Prostate gland (tissue), 2 donors: ENCODE data around the gene CKB. TPM values are rescaled to one million over a fixed set of nuclear protein-coding genes. Genes with fewer than 3 reads are reported as not detected.

ENCODE experiments used
- DNase-seq: peaks from one replicate; pipeline ENCODE4 v3.0.0-alpha.2; 2019; ENCODE audit warnings: low spot score
- H3K27ac ChIP-seq, 2 donors: fragments of 200-600 bp; sonication (generic); 2 replicates each; pipeline ENCODE4 v1.5.1; 2017 to 2019
- H3K27me3 ChIP-seq: fragments of 200-600 bp; sonication (generic); replicated peaks from 2 replicates; pipeline ENCODE4 v1.5.1; 2019; ENCODE audit not compliant: insufficient read depth
- H3K36me3 ChIP-seq, 2 donors: fragments of 200-600 bp; sonication (generic); 1 replicate in 1 of 2; 2 replicates in 1 of 2; pipeline versions ENCODE4 v1.5.1 to v1.8.1; 2017 to 2019
- H3K4me1 ChIP-seq: fragments of 200-600 bp; sonication (generic); replicated peaks from 2 replicates; pipeline ENCODE4 v1.5.1; 2019
- H3K4me3 ChIP-seq, 2 donors: fragments of 200-600 bp; sonication (generic); 2 replicates each; pipeline ENCODE4 v1.5.1; 2017 to 2019
- H3K9me3 ChIP-seq: fragments of 200-600 bp; sonication (generic); 2 replicates; pipeline ENCODE4 v1.5.1; 2017
- POLR2A ChIP-seq: fragments of 450-650 bp; IDR thresholded peaks from one replicate; pipeline ENCODE4 v1.6.1; 2016; ENCODE audit warnings: antibody characterized with exemption, mild to moderate bottlenecking
- POLR2AphosphoS5 ChIP-seq: sonication (generic); formaldehyde crosslinking; IDR thresholded peaks from one replicate; pipeline ENCODE4 v1.6.1; 2017; ENCODE audit warnings: antibody characterized with exemption
- WGBS: methylation state at CpG from one replicate; pipeline ENCODE4 v1.1.5; 2018; 5-methylcytosine and 5-hydroxymethylcytosine counted together
- intact Hi-C: fragments of 100-400 bp; cut with DNase I; formaldehyde crosslinking; loops from one replicate; pipeline ENCODE4 v1.14.2; 2022
- total RNA-seq, 2 donors: library from RNA; depleted of rRNA; stranded (reverse); fragments of >200 nt; gene quantifications; one replicate each; pipeline ENCODE4 v1.1.0, GENCODE V29; 2016
- TF ChIP-seq, protein P1 (sequence below), 4 experiments: fragments of 200-600 bp in 2 of 4; fragments of 450-650 bp in 2 of 4; sonication (generic) in 2 of 4; IDR thresholded peaks; 1 replicate in 3 of 4; 2 replicates in 1 of 4; pipeline ENCODE4 v1.5.1; 2016 to 2019; ENCODE audit warnings: antibody characterized with exemption in 4 of 4, mild to moderate bottlenecking in 2 of 4, moderate library complexity in 2 of 4

The CKB gene
- total RNA-seq, 2 donors from 2014 or later: 1,199 to 1,838 TPM

DNA sequence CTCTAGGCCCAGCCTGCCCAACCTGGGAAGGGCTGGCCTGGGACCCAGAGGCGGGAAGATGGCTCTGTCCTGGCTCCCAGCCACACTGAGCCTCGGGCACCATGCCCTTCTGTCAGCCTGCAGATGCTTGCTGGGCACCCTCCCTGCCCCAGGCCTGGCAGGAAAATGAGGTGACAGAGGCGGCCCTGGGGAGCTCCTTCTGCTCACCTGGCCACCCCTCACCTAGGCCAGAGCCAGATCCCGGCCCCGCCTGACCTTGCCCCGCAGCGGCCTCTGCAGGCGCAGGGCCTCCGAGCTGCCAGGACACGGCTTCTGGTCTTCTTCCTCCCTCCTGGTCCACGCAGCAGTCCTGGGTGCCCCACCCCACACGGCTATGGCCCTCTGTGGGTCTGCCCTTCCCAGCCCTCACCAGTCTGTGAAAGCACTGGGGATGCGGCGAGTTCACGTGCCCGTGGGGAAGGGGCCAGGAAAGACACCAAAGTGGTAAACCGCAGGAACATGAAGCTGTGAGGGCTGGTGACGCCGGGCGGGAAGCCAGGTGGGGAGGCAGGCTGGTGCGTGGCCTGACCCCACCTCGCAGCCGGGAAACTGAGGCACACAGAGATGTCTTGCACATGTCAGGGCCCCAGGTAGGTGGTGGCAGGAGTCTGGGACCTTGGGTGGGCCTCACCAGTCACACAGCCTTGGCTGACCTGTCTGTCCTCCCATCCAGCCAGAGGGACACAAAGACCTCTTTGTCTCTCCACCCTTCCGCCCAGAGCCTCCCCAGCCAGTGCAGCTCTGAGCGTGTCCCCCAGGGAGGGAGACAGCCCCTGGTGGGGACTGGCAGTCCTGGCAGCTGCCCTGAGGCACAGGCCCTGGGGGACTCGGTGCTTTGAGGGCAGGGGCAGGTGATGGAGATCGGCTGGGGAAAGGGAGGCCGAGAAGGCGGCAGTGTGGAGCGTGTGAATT is 27.0 kb upstream of the CKB start:
- no peak for DNase-seq
- Histone ChIP-seq H3K4me1 (peaks cover 3% of the 10 kb centered on the region), H3K36me3 (no peaks in the 10 kb centered on the region), H3K27me3 (no peaks in the 10 kb centered on the region), H3K27ac (peak overlapping the region; percentile 68 to 81), H3K9me3 (no peaks in the 10 kb centered on the region), H3K4me3 (no peak overlapping the region)
- 60% methylated on average over 27 of the region's 30 CpGs for WGBS
- intact Hi-C loops: loop anchor here (5.0 kb wide), 1 partner anchor 162 kb away; the partner anchor contains the start of gene MARK3
- TF ChIP-seq POLR2AphosphoS5: no peak
- TF ChIP-seq, protein P1, sequence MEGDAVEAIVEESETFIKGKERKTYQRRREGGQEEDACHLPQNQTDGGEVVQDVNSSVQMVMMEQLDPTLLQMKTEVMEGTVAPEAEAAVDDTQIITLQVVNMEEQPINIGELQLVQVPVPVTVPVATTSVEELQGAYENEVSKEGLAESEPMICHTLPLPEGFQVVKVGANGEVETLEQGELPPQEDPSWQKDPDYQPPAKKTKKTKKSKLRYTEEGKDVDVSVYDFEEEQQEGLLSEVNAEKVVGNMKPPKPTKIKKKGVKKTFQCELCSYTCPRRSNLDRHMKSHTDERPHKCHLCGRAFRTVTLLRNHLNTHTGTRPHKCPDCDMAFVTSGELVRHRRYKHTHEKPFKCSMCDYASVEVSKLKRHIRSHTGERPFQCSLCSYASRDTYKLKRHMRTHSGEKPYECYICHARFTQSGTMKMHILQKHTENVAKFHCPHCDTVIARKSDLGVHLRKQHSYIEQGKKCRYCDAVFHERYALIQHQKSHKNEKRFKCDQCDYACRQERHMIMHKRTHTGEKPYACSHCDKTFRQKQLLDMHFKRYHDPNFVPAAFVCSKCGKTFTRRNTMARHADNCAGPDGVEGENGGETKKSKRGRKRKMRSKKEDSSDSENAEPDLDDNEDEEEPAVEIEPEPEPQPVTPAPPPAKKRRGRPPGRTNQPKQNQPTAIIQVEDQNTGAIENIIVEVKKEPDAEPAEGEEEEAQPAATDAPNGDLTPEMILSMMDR (IDR thresholded peaks at IDR 0.05): no peak
- no peak for TF ChIP-seq POLR2A

DNA sequence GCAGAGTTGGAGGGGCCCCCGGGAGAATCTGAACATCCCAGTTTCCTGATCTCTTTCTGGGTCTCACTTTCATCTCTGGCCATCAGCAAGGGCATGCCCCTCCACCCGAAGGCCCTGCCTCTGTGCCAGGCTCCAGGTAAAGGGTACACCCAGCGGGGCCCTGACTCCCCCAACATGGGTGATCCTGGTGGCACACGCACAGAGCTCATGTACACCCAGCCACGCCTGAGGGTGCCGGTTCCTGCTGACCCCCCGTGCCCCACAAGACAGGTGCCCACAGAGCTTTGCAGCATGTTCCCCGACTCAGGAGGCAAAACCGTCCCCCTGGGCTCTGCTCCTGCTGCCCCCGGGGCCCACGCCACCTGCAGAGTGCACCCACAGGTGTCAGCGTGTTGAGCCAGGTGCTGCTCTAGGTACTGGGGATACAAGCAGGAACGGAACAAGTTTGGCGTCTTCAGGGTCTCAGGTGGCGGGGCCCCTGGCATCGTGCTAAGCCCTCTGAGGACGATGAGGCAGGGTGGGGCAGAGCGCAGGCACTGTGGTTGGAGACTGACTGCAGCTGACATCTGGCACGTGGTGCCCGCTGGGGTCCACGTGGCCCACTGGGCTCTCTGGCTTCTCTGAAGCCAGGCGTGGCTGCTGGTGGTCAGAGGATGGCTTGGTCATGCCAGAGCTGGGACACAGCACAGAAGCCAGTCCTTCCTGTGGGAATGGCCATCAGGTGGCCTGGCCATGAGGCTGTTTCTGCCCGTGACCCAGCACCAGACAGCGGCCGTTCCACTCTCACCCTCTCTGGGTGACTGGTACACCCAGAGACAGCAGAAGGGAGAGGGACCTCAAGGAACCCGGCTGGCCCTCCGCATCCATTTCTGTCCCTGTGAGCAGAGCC is 26.1 kb upstream of the CKB start:
- no peaks in the 10 kb centered on the region for H3K36me3 ChIP-seq
- intact Hi-C loops: no loop called here
- TF ChIP-seq, protein P1 (IDR thresholded peaks at IDR 0.05): no peak
- H3K4me3 ChIP-seq: no peak overlapping the region
- H3K4me1 ChIP-seq: peaks cover 12% of the 10 kb centered on the region
- no peak overlapping the region for H3K27ac ChIP-seq
- no peaks in the 10 kb centered on the region for H3K9me3 ChIP-seq
- no peaks in the 10 kb centered on the region for H3K27me3 ChIP-seq
- 84% methylated on average over 27 of the region's 27 CpGs for WGBS
- DNase-seq: no peak

DNA sequence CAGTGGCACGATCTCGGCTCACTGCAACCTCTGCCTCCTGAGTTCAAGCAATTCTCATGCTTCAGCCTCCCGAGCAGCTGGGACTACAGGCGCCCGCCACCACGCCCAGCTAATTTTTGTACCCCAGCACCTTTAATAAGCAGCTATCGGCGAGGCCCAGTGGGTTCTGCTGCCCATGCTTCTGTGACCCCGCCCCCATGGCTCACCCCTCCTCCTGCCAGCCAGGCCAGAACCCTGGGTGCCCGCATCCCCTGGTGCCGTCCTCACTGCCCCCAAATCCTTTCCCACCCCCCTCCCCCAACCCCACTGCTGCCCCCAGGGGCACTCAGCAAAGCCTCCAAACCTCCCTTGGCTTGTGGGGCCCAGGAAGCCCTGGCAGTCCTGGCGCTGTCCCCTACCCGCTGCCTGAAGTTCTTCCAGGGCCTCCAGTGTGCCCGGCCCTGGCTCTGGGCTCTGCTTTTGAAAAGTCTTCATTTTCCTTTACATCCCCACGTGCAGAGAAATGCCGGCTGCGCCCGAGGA is 25.4 kb upstream of the CKB start:
- Histone ChIP-seq H3K4me3 (no peak overlapping the region), H3K36me3 (no peaks in the 10 kb centered on the region), H3K4me1 (peaks cover 16% of the 10 kb centered on the region), H3K9me3 (no peaks in the 10 kb centered on the region), H3K27ac (no peak overlapping the region), H3K27me3 (no peaks in the 10 kb centered on the region)
- intact Hi-C loops: loop anchor here (1.0 kb wide), 1 partner anchor 30 kb away; no protein-coding TSS in a partner anchor
- DNase-seq: no peak
- no peak for TF ChIP-seq POLR2AphosphoS5
- TF ChIP-seq, protein P1 (IDR thresholded peaks at IDR 0.05): no peak
- TF ChIP-seq POLR2A: no peak
- whole genome bisulfite sequencing: 88% methylated on average over 18 of the region's 18 CpGs

DNA sequence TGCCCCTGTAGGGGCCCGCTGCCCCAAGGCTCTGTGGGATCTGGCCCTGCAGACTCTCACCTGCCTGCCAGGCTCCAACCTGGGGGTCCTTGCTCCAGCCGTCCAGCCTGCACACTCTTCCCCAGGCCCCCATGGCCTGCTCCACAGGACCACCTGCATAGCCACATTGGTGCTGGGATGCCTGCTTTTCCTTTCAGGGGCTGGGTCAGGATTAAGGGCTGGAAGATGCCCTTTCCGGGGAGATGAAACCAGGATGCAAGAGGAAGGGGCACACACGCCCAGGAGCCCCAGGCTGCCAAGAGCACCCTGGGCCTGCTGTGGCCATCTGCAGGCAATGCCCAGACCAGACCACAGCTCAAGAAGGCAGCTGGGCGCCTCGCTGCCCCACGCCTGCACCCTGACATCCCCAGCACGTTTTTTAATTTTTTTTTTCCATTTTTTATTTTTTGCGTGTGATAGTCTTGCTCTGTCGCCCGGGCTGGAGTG is 24.9 kb upstream of the CKB start:
- TF ChIP-seq POLR2A (no peak), POLR2AphosphoS5 (no peak)
- TF ChIP-seq, protein P1 (IDR thresholded peaks at IDR 0.05): no peak
- H3K27ac ChIP-seq: no peak overlapping the region
- intact Hi-C loops: loop anchor here (1.0 kb wide), 1 partner anchor 29 kb away; no protein-coding TSS in a partner anchor
- WGBS: 87% methylated on average over 11 of the region's 11 CpGs
- H3K4me1 ChIP-seq: peaks cover 20% of the 10 kb centered on the region
- H3K36me3 ChIP-seq: no peaks in the 10 kb centered on the region
- H3K9me3 ChIP-seq: no peaks in the 10 kb centered on the region
- DNase-seq: no peak
- H3K4me3 ChIP-seq: no peak overlapping the region
- no peaks in the 10 kb centered on the region for H3K27me3 ChIP-seq
